Spleen (tissue), 11 donors: ENCODE results near the gene TNFSF13. TPM values are rescaled to one million over a fixed set of nuclear protein-coding genes. Genes with fewer than 3 reads are reported as not detected.

Experiments used
- DNase-seq: peaks from one replicate; pipeline ENCODE4 v3.0.0-alpha.2; 2020
- H3K27ac ChIP-seq, 8 donors: fragments of 200-600 bp; sonication (generic) in 7 of 8; 1 replicate in 4 of 8; 2 replicates in 4 of 8; pipeline versions ENCODE4 v1.5.0 to v1.8.0; 2016 to 2021; ENCODE audit warnings: inconsistent platforms in 4 of 8, mild to moderate bottlenecking in 4 of 8, moderate library complexity in 1 of 8
- H3K27me3 ChIP-seq, 7 donors: fragments of 200-600 bp; sonication (generic) in 6 of 7; replicated peaks in 1 of 7; 1 replicate in 4 of 7; 2 replicates in 3 of 7; pipeline versions ENCODE4 v1.5.0 to v1.8.0; 2016 to 2021; ENCODE audit warnings: inconsistent platforms in 3 of 7, mild to moderate bottlenecking in 1 of 7
- H3K36me3 ChIP-seq, 6 donors: fragments of 200-600 bp; sonication (generic) in 5 of 6; 1 replicate in 4 of 6; 2 replicates in 2 of 6; pipeline versions ENCODE4 v1.5.0 to v1.8.0; 2016 to 2021; ENCODE audit warnings: inconsistent platforms in 2 of 6
- H3K4me1 ChIP-seq, 6 donors: fragments of 200-600 bp; sonication (generic) in 5 of 6; 1 replicate in 3 of 6; 2 replicates in 3 of 6; pipeline versions ENCODE4 v1.5.0 to v1.8.0; 2016 to 2021; ENCODE audit warnings: inconsistent platforms in 3 of 6
- H3K4me3 ChIP-seq, 8 donors: fragments of 200-600 bp; sonication (generic) in 7 of 8; 1 replicate in 4 of 8; 2 replicates in 4 of 8; pipeline versions ENCODE4 v1.5.0 to v1.8.0; 2016 to 2021; ENCODE audit warnings: inconsistent platforms in 4 of 8, mild to moderate bottlenecking in 4 of 8, moderate library complexity in 2 of 8
- H3K9me3 ChIP-seq, 8 donors: fragments of 200-600 bp; sonication (generic) in 7 of 8; 1 replicate in 4 of 8; 2 replicates in 4 of 8; pipeline versions ENCODE4 v1.5.0 to v1.8.0; 2016 to 2021; ENCODE audit warnings: inconsistent platforms in 4 of 8
- CTCF ChIP-seq, 11 experiments: fragments of 200-600 bp in 7 of 11; fragments of 450-650 bp in 4 of 11; sonication (generic) in 4 of 11; IDR thresholded peaks in 8 of 11; conservative IDR thresholded peaks in 3 of 11; 1 replicate in 7 of 11; 2 replicates in 4 of 11; pipeline versions ENCODE4 v1.4.0 to v1.8.0; 2016 to 2021; ENCODE audit warnings: antibody characterized with exemption in 11 of 11, inconsistent platforms in 4 of 11, mild to moderate bottlenecking in 1 of 11
- POLR2A ChIP-seq, 3 donors: fragments of 450-650 bp; IDR thresholded peaks; one replicate each; pipeline ENCODE4 v1.5.1; 2017; ENCODE audit warnings: antibody characterized with exemption in 3 of 3, mild to moderate bottlenecking in 1 of 3
- POLR2AphosphoS5 ChIP-seq, 3 donors: sonication (generic); formaldehyde crosslinking; IDR thresholded peaks; one replicate each; pipeline ENCODE4 v1.5.1; 2017; ENCODE audit warnings: antibody characterized with exemption in 3 of 3
- WGBS, 5 donors: extraction: QIAGEN DNeasy Blood & Tissue Kit in 3 of 5; methylation state at CpG; one replicate each; pipeline versions ENCODE4 v1.1.5 to v1.1.7; 2013 to 2018; 5-methylcytosine and 5-hydroxymethylcytosine counted together
- intact Hi-C: fragments of 100-400 bp; cut with DNase I; formaldehyde crosslinking; loops from one replicate; pipeline ENCODE4 v1.15.0; 2023; ENCODE audit warnings: low total_unique reads
- polyA plus RNA-seq, 3 donors: library from polyadenylated mRNA; stranded (reverse); fragments of 200-250 nt; gene quantifications; one replicate each; pipeline ENCODE4 v1.2.1, GENCODE V29; 2013
- total RNA-seq, 7 donors: library from RNA; depleted of rRNA in 3 of 7; stranded (reverse); fragments of >200 nt in 3 of 7; fragmentation: NEBNext Ultra II Directional in 4 of 7; extraction: Animal tissue kit (Norgen Biotek cat#: 25700) in 4 of 7; gene quantifications; one replicate each; pipeline versions ENCODE4 v1.1.0 to v1.2.1, GENCODE V29; 2016 to 2021
- donor health status: healthy with polysubstance abuse.
- donor health status: DM: no; HTN: no; CAD: no; lungs with moderate emphysema.
- donor health status: DM: no; HTN: no; CAD: no.
- donor health status: Bipolar disorder and iron deficiency.
- donor health status: healthy.
- donor health status: DM: no; HTN: no; CAD: no.
- donor health status: DM: yes; HTN: yes; CAD: no.

Gene TNFSF13
- total and polyA plus RNA-seq, 10 donors = 14.5 to 54.0 (median 25.7) TPM

DNA sequence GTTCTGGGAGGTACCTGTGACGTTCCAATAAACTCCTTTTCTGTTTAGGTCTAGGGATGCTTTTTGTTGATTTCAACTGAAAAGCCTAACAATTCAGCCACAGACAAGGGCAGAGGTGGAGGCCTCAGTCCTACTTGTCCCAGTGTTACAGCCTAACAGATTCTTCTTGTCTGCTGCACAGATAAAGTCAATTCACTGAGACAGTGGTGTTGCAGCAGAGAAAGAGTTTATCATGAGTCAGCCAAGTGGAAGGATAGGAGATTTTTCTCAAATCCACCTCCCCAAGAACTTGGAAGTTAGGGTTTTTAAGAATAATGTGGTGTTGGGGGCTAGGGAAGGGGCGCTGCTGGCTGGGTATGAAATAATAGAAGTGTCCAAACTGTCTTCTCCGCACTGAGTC lies 20.5 kb upstream of the TNFSF13 start:
- intact Hi-C loops = no loop called here
- WGBS, 5 donors = 53 to 89% (median 77%) methylated on average over 3 of the region's 3 CpGs

DNA sequence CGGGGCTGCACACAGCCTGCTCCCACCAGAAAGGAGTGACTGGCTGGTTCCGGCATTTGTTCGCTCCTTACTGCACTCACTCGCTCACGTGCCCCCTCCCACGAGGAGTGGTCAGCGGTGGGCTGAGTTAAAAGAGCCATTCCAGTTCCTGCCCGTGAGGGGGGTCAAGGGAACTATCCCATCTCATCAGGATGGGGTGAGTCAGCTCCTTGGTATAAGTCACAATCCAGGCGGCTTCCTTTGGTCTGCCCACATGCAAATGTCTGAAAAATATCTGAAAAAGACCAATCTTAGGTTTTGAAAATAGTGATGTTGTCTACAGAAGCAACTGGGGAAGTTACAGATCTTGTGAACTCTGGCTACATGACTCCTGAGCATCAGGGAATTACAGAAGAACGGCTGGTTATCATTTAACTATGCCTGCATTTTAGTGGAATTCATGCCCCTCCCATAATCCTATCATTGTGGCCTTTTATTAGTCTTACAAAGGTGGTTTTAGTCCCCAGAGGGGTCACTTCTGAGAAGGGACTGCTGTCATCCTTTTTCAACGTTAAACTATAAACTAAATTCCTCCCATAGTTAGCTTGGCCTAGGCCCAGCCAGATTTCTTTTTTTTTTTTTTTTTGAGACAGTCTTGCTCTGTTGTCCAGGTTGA lies 19.5 kb upstream of the TNFSF13 start:
- 75 to 86% (median 82%) methylated on average over 10 to 11 of the region's 11 CpGs for WGBS, 5 donors
- Histone ChIP-seq H3K4me3 (no peak overlapping the region), H3K9me3 (peaks cover 0 to 16% (median 8%) of the 10 kb centered on the region in 8 donors), H3K36me3 (no peaks in the 10 kb centered on the region), H3K27ac (no peak overlapping the region), H3K4me1 (peaks cover 0 to under 1% (median 0%) of the 10 kb centered on the region in 6 donors), H3K27me3 (no peaks in the 10 kb centered on the region)
- no peak for DNase-seq
- TF ChIP-seq POLR2AphosphoS5 (IDR thresholded peaks at IDR 0.05) (no peak), POLR2A (IDR thresholded peaks at IDR 0.05) (no peak), CTCF (IDR thresholded peaks at IDR 0.05 in 8 of 11, conservative IDR thresholded peaks at IDR 0.05 in 3 of 11) (no peak)
- intact Hi-C loops = no loop called here

More for the DNA sequence above, 20.5 kb upstream of the TNFSF13 start:
- Histone ChIP-seq H3K36me3 (no peaks in the 10 kb centered on the region), H3K4me3 (no peak overlapping the region), H3K4me1 (no peaks in the 10 kb centered on the region), H3K9me3 (peaks cover 0 to 16% (median 8%) of the 10 kb centered on the region in 8 donors), H3K27ac (no peak overlapping the region), H3K27me3 (no peaks in the 10 kb centered on the region)
- TF ChIP-seq POLR2A (IDR thresholded peaks at IDR 0.05) (no peak), CTCF (IDR thresholded peaks at IDR 0.05 in 8 of 11, conservative IDR thresholded peaks at IDR 0.05 in 3 of 11) (no peak), POLR2AphosphoS5 (IDR thresholded peaks at IDR 0.05) (no peak)
- no peak for DNase-seq

DNA sequence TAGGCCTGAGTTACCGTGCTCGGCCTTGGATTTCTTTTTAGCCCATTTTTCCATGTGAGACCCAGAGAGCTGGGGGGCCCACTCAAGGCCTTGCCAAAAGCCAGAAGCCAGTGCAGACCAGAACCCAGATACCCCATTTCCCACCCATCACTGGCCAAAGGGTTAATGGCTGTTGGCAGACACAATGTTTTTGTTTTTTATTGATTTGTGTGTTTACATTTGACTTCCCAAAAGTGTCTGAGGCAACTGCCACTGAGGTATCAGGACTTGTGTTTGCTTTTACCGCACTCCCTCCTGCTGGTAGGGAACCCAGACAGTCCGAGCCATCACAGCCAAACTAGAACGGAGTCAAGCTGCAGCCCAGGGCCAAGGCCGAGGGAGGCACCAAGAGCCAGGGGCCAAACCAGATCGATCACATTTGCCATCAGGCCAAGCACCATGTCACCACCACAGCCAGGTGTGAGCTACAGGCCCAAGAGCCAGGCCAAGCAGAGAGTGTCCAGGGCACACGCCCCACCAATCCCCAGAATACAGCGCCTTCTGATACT lies 17.4 kb upstream of the TNFSF13 start:
- TF ChIP-seq POLR2AphosphoS5 (IDR thresholded peaks at IDR 0.05) = no peak
- TF ChIP-seq POLR2A (IDR thresholded peaks at IDR 0.05) = no peak
- no peak for TF ChIP-seq CTCF (IDR thresholded peaks at IDR 0.05 in 8 of 11, conservative IDR thresholded peaks at IDR 0.05 in 3 of 11)
- no peak for DNase-seq
- no peak overlapping the region for H3K4me3 ChIP-seq
- H3K27ac ChIP-seq = no peak overlapping the region
- H3K36me3 ChIP-seq = no peaks in the 10 kb centered on the region
- WGBS, 5 donors = 89 to 97% (median 93%) methylated on average over 8 to 9 of the region's 9 CpGs
- intact Hi-C loops = no loop called here
- H3K4me1 ChIP-seq = peaks cover 0 to 6% (median 0%) of the 10 kb centered on the region in 6 donors
- H3K9me3 ChIP-seq = peaks cover 0 to 16% (median 8%) of the 10 kb centered on the region in 8 donors
- H3K27me3 ChIP-seq = no peaks in the 10 kb centered on the region

DNA sequence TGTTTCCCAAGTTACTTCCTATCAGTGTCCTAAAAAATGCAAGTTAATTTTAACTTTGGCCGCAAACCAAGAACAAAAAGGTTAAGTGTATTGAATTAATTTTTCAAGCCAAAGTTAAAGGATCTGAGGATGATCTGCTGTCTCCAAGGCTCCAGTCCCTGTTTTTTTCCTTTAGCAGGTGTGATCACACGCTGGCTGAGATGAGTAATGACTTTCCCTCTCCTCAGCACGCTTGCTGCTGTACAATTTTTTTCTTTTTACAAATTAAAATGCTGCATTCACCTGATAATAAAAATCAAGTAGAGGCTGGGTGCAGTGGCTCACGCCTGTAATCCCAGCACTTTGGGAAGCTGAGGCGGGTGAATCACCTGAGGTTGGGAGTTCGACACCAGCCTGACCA lies 13.6 kb upstream of the TNFSF13 start:
- Histone ChIP-seq H3K27ac (peak overlapping the region in 4 of 8 donors; percentile 14 to 50 (median 37)), H3K9me3 (no peaks in the 10 kb centered on the region), H3K27me3 (no peaks in the 10 kb centered on the region), H3K4me3 (no peak overlapping the region), H3K4me1 (peaks cover 4 to 30% (median 25%) of the 10 kb centered on the region in 6 donors), H3K36me3 (no peaks in the 10 kb centered on the region)
- TF ChIP-seq POLR2AphosphoS5 (IDR thresholded peaks at IDR 0.05) (no peak), POLR2A (IDR thresholded peaks at IDR 0.05) (no peak), CTCF (IDR thresholded peaks at IDR 0.05 in 8 of 11, conservative IDR thresholded peaks at IDR 0.05 in 3 of 11) (no peak)
- 62 to 80% (median 69%) methylated on average over 6 of the region's 6 CpGs for WGBS, 5 donors
- DNase-seq = no peak
- intact Hi-C loops = no loop called here
